ENCODE data around the gene POLR3K. TPM values are rescaled to one million over a fixed set of nuclear protein-coding genes. Genes with fewer than 3 reads are reported as not detected.

POLR3K gene
- total RNA-seq, 2 experiments from 2014 or later = 38.2 to 40.9 TPM

Small RNA genes within 50 kb of the gene (microRNA-seq; reads per million reads assigned to microRNA genes)
- not detected for gene MIR6859-4 (ENCODE audit: borderline microRNAs expressed, borderline replicate concordance)

Other genes starting within 250 kb of the POLR3K start
- gene SNRNP25, start 220 bp upstream of the POLR3K start, total RNA-seq = 10 to 100 TPM; 38.0 to 38.6 TPM
- under 1 TPM in 1 of 2 experiments, not detected in 1; 0.36 TPM for gene RHBDF1, start 19.0 kb upstream of the POLR3K start, total RNA-seq
- 10 to 100 TPM; 38.6 to 38.8 TPM for gene MPG, start 24.6 kb upstream of the POLR3K start, total RNA-seq
- 10 to 100 TPM; 38.1 to 42.0 TPM for gene NPRL3, start 85.1 kb upstream of the POLR3K start, total RNA-seq
- gene HBZ, start 99.0 kb upstream of the POLR3K start, total RNA-seq = not detected
- not detected for gene HBM, start 112.4 kb upstream of the POLR3K start, total RNA-seq
- under 1 TPM in 1 of 2 experiments, not detected in 1; 0.62 TPM for gene HBA2, start 119.3 kb upstream of the POLR3K start, total RNA-seq
- gene HBA1, start 123.1 kb upstream of the POLR3K start, total RNA-seq = not detected
- gene HBQ1, start 126.9 kb upstream of the POLR3K start, total RNA-seq = 1 to 10 TPM in 1 of 2 experiments, under 1 TPM in 1; 0.79 to 1.1 TPM
- gene LUC7L, start 175.8 kb upstream of the POLR3K start, total RNA-seq = 10 to 100 TPM; 58.4 to 59.1 TPM
- gene FAM234A, start 181.2 kb upstream of the POLR3K start, total RNA-seq = 10 to 100 TPM; 25.9 to 27.4 TPM
- gene RGS11, start 222.3 kb upstream of the POLR3K start, total RNA-seq = under 1 TPM in 1 of 2 experiments, not detected in 1; 0.10 TPM
- gene ARHGDIG, start 227.0 kb upstream of the POLR3K start, total RNA-seq = not detected
- gene PDIA2, start 229.6 kb upstream of the POLR3K start, total RNA-seq = not detected

Measured in activated naive CD4-positive, alpha-beta T cell treated with anti-CD3 and anti-CD28 coated beads for 36 hours (primary cell).